Natural killer cell treated with Interleukin-12 subunit alpha and Interleukin-12 subunit beta and Interleukin-15 and Interleukin-18, amount 100 ng/mL, for 72 hours (primary cell): ENCODE measurements around the gene GPC1. TPM values are rescaled to one million over a fixed set of nuclear protein-coding genes. Genes with fewer than 3 reads are reported as not detected.
"Not testable (repeated sequence)": the region's sequence is repeated elsewhere in the genome, so short reads cannot be mapped to it uniquely, and the experiment has no call there.

Experiments used
- ATAC-seq, 2 donors: fragments of 150-1000 bp; cut with Tn5 transposase in 1 of 2; sonication (Bioruptor Pico), chemical (Tn5 transposase) in 1 of 2; 2 replicates each; pipeline ENCODE4 v1.10.0; 2021
- DNase-seq: peaks from one replicate; pipeline ENCODE4 v3.0.0; 2022; ENCODE audit warnings: low spot score
- H3K27ac Mint-ChIP-seq, 2 donors: 1 replicate in 1 of 2; 2 replicates in 1 of 2; pipeline ENCODE4 v1.8.0; 2022; ENCODE audit warnings: mixed read lengths in 2 of 2, mild to moderate bottlenecking in 1 of 2, moderate library complexity in 1 of 2
- H3K27me3 Mint-ChIP-seq, 2 donors: 1 replicate in 1 of 2; 2 replicates in 1 of 2; pipeline ENCODE4 v1.8.0; 2022; ENCODE audit warnings: mixed read lengths in 2 of 2
- H3K36me3 Mint-ChIP-seq: one replicate; pipeline ENCODE4 v1.8.0; 2022; ENCODE audit warnings: mixed read lengths
- H3K4me1 Mint-ChIP-seq, 2 donors: 1 replicate in 1 of 2; 2 replicates in 1 of 2; pipeline ENCODE4 v1.8.0; 2022; ENCODE audit warnings: low read depth in 2 of 2, mixed read lengths in 2 of 2, mild to moderate bottlenecking in 1 of 2
- H3K4me3 Mint-ChIP-seq: one replicate; pipeline ENCODE4 v1.8.0; 2022; ENCODE audit warnings: mixed read lengths
- H3K9me3 Mint-ChIP-seq: 2 replicates; pipeline ENCODE4 v1.8.0; 2022; ENCODE audit warnings: mixed read lengths
- total RNA-seq, 2 donors: library from RNA; stranded (reverse); gene quantifications; one replicate each; pipeline ENCODE4 v1.2.3, GENCODE V29; 2022

Gene GPC1
- total RNA-seq, 2 donors from 2014 or later: 1.2 to 1.8 TPM

DNA sequence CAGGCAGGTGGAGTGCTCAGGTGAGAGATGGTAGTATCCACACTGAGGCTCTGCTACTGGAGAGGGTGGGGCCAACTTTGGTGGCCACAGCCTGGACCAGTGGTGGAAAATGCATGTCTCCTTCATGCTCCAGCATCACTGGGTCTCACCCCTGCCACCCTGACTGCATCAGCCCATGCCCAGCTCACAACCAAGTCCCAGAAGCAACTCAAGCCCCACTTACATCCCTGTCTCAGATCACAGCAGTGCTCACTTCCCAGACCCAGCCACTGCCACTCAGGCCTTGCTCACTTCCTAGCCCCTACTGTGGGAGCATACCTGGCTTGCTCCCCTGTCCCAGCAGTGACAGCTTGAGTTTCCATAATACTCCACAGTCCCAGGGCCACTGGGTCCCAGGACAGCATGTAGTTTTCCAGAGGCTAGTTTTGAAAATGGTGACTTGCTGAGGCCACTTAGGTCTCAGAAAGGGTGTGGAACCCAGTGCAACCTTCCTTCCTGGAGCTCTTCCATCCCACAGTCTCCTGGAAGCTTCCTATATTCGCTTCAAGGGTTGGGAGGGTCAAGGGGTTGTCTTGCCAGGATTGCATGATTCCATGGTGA is 58.8 kb downstream of the GPC1 start:
- peaks cover 19% of the 10 kb centered on the region for H3K9me3 Mint-ChIP-seq
- ATAC-seq (no peak), DNase-seq (no peak)
- H3K27me3 Mint-ChIP-seq: no peaks in the 10 kb centered on the region
- no peak overlapping the region for H3K27ac Mint-ChIP-seq
- peaks cover 48% of the 10 kb centered on the region for H3K36me3 Mint-ChIP-seq
- no peak overlapping the region for H3K4me3 Mint-ChIP-seq
- no peaks in the 10 kb centered on the region for H3K4me1 Mint-ChIP-seq

DNA sequence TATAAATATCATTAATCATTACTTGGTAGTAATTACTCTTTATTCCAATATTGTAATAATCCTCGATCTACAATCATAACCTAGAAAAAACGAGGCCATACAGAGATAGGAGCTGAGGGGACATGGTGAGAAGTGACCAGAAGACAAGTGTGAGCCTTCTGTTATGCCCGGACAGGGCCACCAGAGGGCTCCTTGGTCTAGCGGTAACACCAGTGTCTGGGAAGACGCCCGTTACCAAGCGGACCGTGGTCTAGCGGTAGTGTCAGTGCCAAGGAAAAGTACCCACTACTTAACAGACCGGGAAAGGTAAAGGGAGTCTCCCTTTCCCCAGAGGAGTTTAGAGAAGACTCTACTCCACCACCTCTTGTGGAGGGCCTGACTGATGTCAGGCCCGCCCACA is 59.5 kb downstream of the GPC1 start:
- H3K27ac Mint-ChIP-seq, ATAC-seq, DNase-seq, H3K27me3 Mint-ChIP-seq, H3K4me3 Mint-ChIP-seq, H3K4me1 Mint-ChIP-seq: not testable (repeated sequence)
- Mint-ChIP-seq H3K9me3 (peaks cover 14% of the 10 kb centered on the region), H3K36me3 (peaks cover 43% of the 10 kb centered on the region)

DNA sequence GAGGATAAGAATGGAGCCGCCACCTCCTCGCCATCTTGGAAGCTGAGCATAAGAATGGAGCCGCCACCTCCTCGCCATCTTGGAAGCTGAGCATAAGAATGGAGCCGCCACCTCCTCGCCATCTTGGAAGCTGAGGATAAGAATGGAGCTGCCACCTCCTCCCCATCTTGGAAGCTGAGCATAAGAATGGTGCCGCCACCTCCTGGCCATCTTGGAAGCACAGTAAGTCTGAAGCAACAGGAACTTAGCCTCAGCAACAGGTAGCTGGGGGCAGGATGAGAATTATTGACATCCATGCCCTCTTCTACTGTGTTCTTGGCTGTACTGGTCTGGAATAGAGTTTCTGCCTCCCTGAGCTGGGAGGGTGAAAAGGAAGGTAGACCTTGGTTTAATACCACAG is 61.6 kb downstream of the GPC1 start:
- not testable (repeated sequence) for H3K27ac Mint-ChIP-seq, ATAC-seq, H3K9me3 Mint-ChIP-seq, DNase-seq, H3K27me3 Mint-ChIP-seq, H3K4me1 Mint-ChIP-seq, H3K4me3 Mint-ChIP-seq
- H3K36me3 Mint-ChIP-seq: peaks cover 24% of the 10 kb centered on the region

DNA sequence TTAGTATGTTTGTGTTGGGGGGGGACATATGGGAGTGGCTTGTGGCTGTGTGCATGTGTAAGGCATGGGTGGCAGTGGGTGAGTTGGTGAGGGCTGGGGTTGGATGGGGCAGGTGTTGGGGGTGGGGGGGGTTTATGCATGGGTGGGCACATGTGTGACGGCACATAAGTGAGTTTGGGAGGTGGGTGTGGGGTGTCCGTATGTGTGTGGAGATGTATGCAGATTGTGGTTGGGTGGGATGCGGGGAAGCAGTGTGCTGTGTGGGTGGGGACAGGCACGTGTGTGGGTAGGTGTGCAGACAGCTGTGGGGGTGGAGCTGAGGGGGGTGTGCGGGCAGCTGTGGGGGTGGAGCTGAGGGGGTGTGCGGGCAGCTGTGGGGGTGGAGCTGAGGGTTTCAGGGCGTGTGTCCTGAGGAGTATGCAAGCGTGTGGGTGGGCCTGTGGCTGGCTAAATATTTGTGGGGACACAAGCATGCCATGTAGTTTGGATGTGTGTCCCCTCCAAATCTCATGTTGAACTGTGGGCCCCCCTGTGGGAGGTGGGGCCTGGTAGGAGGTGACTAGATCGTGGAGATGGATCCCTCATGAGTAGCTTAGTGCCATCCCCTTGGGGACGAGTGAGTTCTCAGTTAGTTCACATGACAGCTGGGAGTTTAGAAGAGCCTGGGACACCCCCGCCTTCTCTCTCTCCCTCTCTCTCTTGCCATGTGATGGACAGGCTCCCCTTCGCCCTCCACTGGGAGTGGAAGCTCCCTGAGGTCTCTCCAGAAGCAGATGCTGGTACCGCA is 62.9 kb downstream of the GPC1 start:
- H3K27me3 Mint-ChIP-seq: no peaks in the 10 kb centered on the region
- peaks cover 2% of the 10 kb centered on the region for H3K9me3 Mint-ChIP-seq
- H3K36me3 Mint-ChIP-seq: peaks cover 16% of the 10 kb centered on the region
- DNase-seq (no peak), ATAC-seq (no peak)
- H3K27ac Mint-ChIP-seq: no peak overlapping the region
- H3K4me1 Mint-ChIP-seq: no peaks in the 10 kb centered on the region
- H3K4me3 Mint-ChIP-seq: no peak overlapping the region

DNA sequence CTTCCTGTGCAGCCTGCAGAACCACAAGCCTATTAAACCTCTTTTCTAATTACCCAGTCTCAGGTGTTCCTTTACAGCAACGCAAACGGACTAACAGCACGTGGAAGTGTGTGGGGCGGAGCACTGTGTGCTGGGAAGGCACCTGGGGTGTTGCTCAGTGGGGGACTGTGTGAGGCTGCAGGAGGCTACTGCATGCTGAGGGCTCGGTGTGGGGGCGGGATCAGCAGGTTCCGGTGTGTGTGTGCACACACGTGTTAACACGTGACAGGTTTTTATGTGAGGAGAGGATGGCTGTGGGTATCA is 63.4 kb downstream of the GPC1 start:
- H3K36me3 Mint-ChIP-seq: peaks cover 13% of the 10 kb centered on the region
- no peak for DNase-seq
- H3K27ac Mint-ChIP-seq: no peak overlapping the region

DNA sequence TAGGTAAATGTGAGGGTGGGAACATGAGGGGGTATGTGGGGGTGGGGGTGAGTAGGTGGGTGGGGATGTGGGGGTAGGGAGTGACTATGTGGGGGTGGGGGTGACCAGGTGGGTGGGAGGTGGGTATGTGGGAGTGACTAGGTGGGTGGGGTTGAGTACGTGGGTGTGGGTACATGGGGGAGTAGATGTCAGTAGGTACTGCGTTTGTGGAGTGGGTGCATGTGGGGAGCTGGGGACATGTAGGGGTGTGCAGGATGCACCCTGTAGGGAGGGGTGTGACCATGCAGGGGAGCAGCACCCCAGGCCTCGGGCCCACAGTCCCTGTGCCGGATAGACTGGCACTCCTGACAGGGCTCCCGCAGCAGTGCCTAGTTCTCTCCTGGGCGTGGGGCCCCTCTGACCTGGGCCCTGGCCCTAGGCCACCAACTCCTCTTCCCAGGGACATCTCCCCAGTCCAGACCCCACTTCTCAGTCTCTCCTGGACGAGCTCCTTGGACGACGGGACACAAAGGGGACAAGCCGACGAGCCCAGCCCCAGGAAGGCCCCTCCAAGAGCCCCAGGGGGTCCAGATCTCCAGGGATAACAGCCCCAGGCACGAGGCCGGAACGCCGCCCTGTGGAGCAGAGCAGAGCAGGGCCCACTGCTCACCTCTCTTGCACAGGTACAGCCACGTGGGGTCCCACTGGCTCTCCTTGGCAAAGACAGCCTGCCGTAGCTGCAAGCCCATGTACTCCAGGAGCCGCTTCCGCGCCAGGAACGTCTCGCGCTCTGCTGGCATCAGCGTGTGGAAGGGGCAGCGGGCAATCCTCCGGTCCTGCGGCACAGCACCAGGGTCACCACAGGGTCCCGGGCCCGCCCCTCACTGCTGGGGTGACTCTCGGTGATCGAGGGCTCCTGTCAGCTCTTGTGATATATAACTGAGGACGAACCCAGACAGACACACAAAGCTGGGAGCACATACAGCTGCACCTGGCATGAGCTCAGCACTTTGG is 64.1 kb downstream of the GPC1 start:
- no peaks in the 10 kb centered on the region for H3K9me3 Mint-ChIP-seq
- H3K36me3 Mint-ChIP-seq: peaks cover 13% of the 10 kb centered on the region
- H3K27me3 Mint-ChIP-seq: no peaks in the 10 kb centered on the region
- no peak for ATAC-seq
- no peak overlapping the region for H3K27ac Mint-ChIP-seq
- H3K4me1 Mint-ChIP-seq: no peaks in the 10 kb centered on the region
- H3K4me3 Mint-ChIP-seq: no peak overlapping the region
- no peak for DNase-seq

More for the DNA sequence above, 63.4 kb downstream of the GPC1 start:
- H3K4me1 Mint-ChIP-seq: no peaks in the 10 kb centered on the region
- no peak overlapping the region for H3K4me3 Mint-ChIP-seq
- H3K9me3 Mint-ChIP-seq: no peaks in the 10 kb centered on the region
- ATAC-seq: no peak
- H3K27me3 Mint-ChIP-seq: no peaks in the 10 kb centered on the region

DNA sequence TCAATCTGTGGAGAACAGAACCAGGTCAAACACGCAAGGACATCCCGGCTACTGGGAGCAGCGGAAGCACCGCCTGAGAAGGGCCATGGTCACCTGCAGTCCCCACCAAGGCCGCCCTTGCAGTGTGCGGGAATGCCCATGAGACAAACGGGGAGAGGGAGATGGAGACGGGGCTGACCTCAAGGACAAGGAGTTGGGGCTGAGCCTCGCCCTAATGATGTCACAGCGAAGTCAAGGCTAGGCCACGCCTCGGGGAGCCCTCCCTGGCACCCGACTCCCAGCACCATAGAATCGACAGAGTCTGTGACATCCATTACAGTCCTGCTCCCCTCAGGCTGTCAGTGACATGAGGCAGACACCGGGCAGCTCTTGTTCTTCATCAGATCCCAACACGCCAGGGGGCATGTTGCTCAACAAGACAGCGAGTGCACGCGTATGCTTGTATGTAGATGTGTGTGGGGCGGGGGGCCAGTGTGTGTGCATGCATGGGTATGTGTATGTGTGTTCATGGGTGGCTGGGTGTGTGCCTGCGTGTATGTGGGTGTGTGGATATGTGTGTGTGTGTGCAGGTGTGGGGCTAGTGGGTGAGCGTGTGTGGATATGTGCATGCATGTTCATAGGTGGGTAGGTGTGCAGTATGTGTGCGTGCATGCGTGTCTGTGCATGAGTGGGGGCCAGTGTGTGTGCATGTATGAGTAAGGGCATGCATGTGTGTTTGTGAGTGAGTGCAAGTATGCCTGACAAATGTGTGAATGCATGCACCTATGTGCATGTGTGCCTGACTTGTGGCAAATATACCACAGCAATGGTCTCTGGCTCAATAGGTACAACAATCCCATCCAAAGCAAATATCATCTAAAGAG is 65.3 kb downstream of the GPC1 start:
- Mint-ChIP-seq H3K4me3 (no peak overlapping the region), H3K9me3 (no peaks in the 10 kb centered on the region), H3K36me3 (peaks cover 7% of the 10 kb centered on the region), H3K27me3 (no peaks in the 10 kb centered on the region), H3K27ac (no peak overlapping the region), H3K4me1 (no peaks in the 10 kb centered on the region)
- DNase-seq: no peak
- no peak for ATAC-seq

DNA sequence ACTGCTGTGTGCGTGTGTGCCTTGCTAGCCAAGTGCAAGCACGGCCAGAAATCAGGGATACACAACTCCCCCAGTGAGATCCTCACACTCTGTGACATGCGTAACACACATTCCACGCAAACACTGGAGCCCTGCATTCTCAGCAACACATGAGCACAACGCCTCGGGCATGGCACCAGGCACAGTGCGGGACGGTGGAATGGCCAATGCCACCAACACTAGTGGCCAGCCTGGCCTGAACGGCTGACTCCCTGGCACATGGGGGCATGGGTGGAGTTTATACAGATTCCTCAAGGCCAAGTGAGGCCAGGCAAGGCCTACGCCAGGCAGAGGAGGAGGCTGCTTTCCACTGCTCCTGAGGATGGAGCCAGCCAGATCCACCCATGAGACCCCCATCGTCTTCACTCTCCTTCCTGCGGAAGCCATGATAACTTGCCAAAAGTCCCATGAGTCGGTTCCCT is 66.1 kb downstream of the GPC1 start:
- Mint-ChIP-seq H3K27me3 (no peaks in the 10 kb centered on the region), H3K27ac (no peak overlapping the region), H3K9me3 (no peaks in the 10 kb centered on the region), H3K36me3 (peaks cover under 1% of the 10 kb centered on the region), H3K4me1 (no peaks in the 10 kb centered on the region), H3K4me3 (no peak overlapping the region)
- DNase-seq (no peak), ATAC-seq (no peak)

DNA sequence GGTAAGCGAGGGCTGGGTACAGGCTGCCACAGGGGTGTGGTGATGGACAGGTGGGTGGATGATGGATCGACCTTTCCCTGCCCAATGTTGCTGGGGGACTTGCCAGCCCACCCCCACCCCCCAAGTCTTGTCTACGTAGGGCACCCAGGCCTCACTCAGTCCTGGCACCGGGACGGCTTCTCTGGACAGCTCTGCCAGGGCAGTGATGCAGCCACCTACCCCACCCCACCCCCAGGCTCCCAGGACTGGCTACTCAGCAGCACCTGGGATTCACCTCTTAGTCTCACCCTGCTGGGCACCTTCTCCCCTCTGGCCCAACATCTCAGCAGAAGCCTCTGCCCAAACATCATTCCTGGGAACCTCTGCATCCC is 66.6 kb downstream of the GPC1 start:
- ATAC-seq: no peak
- H3K36me3 Mint-ChIP-seq: no peaks in the 10 kb centered on the region
- H3K4me1 Mint-ChIP-seq: no peaks in the 10 kb centered on the region

DNA sequence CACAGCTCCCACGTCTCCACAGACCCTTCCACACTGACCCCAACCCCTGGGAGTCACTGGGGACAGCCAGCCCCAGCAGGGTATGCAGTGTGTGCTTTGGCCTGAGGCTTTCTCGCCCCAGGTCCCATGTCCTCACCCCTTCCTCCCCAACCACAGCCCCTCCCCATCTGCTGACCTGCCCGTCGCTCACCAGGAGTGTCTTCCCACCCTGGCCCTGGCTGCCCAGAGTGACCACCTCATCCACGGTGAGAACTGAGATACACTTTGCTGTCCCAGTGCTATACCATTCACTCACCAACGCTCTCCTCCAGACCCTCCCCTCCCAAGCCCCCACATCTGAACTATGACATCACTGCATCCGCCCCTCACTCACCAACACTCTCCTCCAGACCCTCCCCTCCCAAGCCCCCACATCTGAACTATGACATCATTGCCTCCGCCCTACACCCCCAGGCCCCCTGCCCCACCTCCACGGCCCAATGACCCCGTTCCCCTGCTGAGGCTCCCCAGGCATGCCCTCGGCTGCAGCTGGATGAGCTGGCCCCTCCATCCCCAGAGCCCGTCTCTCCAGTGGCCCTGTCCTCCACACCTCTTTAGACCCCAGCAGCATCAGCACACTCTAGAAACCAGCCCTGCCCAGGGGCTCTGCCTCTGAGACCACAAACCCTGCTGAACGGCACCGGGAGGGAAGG is 67.1 kb downstream of the GPC1 start:
- no peaks in the 10 kb centered on the region for H3K36me3 Mint-ChIP-seq
- no peaks in the 10 kb centered on the region for H3K4me1 Mint-ChIP-seq
- ATAC-seq (no peak), DNase-seq (no peak)
- H3K9me3 Mint-ChIP-seq: no peaks in the 10 kb centered on the region
- H3K4me3 Mint-ChIP-seq: no peak overlapping the region
- no peak overlapping the region for H3K27ac Mint-ChIP-seq
- no peaks in the 10 kb centered on the region for H3K27me3 Mint-ChIP-seq

More for the DNA sequence above, 66.6 kb downstream of the GPC1 start:
- H3K27ac Mint-ChIP-seq: no peak overlapping the region
- no peak for DNase-seq
- H3K4me3 Mint-ChIP-seq: no peak overlapping the region
- no peaks in the 10 kb centered on the region for H3K9me3 Mint-ChIP-seq
- H3K27me3 Mint-ChIP-seq: no peaks in the 10 kb centered on the region

DNA sequence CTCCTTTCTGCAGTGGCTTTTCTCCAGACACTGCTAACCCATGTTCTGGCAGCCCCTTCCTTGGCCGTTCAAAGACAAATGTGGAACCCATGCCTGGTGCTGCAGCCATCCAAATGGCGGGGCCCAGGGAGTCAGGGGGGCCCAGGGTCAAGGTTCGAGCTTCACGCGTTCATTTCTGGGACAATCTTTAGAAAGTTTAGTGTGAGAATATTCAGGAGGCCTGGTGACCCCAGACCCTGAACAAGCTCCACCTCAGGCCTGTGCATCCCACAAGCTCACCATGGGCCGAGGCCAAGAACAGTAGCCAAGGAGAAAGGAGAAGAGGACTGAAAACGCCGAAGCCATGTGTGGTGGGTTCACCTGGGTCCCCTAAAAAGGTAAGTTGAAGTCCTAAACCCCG is 67.9 kb downstream of the GPC1 start:
- no peak for DNase-seq
- H3K9me3 Mint-ChIP-seq: no peaks in the 10 kb centered on the region
- H3K4me1 Mint-ChIP-seq: no peaks in the 10 kb centered on the region
- no peak overlapping the region for H3K4me3 Mint-ChIP-seq
- H3K27me3 Mint-ChIP-seq: no peaks in the 10 kb centered on the region
- no peak for ATAC-seq
- no peaks in the 10 kb centered on the region for H3K36me3 Mint-ChIP-seq
- H3K27ac Mint-ChIP-seq: no peak overlapping the region

DNA sequence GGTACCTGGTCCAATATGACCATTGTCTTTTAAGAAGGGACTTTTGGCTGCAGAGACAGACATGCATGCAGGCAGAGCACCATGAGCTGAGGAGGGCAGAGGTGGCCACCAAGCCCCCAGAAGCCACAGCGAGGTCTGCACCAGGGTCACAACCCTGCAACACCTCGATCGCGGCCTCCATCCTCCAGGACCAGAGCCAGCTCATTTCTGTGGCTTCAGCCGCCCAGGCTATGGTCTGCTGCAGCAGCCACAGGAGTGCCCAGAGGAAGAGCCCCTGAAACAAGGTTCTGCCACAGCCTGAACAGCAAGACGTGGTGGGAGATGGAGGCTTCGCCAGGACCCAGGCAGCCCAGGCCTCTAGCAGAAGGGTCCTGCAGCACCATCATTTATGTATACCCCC is 68.4 kb downstream of the GPC1 start:
- ATAC-seq: no peak
- DNase-seq: no peak
- H3K4me1 Mint-ChIP-seq: no peaks in the 10 kb centered on the region

DNA sequence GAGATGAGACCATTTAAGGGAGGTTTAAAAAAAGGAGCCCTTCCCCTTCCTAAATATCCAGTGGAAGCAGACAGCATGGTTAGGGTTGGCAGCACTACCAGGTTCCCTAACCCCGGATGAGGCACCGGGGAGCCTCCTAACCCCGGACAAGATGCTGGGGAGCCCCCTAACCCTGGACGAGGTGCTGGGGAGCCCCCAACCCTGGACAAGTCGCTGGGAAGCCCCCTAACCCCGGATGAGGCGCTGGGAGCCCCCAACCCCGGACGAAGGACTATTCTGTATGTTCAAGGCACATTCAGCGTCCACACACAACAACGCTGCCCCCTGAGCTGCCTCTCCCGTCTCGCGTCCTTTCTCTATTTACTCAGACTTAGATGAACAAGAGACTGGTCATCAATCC is 70.4 kb downstream of the GPC1 start:
- no peaks in the 10 kb centered on the region for H3K9me3 Mint-ChIP-seq
- DNase-seq: no peak

More for the DNA sequence above, 68.4 kb downstream of the GPC1 start:
- Mint-ChIP-seq H3K27ac (no peak overlapping the region), H3K9me3 (no peaks in the 10 kb centered on the region), H3K36me3 (no peaks in the 10 kb centered on the region), H3K4me3 (no peak overlapping the region), H3K27me3 (no peaks in the 10 kb centered on the region)

More for the DNA sequence above, 70.4 kb downstream of the GPC1 start:
- Mint-ChIP-seq H3K27ac (no peak overlapping the region), H3K27me3 (no peaks in the 10 kb centered on the region), H3K4me3 (no peak overlapping the region), H3K4me1 (peaks cover 0 to 5% of the 10 kb centered on the region in 2 donors), H3K36me3 (no peaks in the 10 kb centered on the region)
- no peak for ATAC-seq
